Thoracic aorta (tissue), 2 donors: ENCODE results near the gene ISY1. TPM values are rescaled to one million over a fixed set of nuclear protein-coding genes. Genes with fewer than 3 reads are reported as not detected.

ENCODE experiments used
- ATAC-seq: fragments of 150-250 bp; one replicate; pipeline ENCODE4 v1.8.0; 2017; ENCODE audit warnings: low read depth; ENCODE audit not compliant: insufficient number of reproducible peaks, low FRiP score
- DNase-seq: peaks from one replicate; pipeline ENCODE4 v3.0.0-alpha.2; 2020; ENCODE audit warnings: low spot score
- H3K27ac ChIP-seq, 2 donors: fragments of 200-600 bp; sonication (generic); 1 replicate in 1 of 2; 2 replicates in 1 of 2; pipeline ENCODE4 v1.5.1; 2016; ENCODE audit warnings: mild to moderate bottlenecking in 2 of 2, moderate library complexity in 2 of 2
- H3K27me3 ChIP-seq: fragments of 200-600 bp; sonication (generic); replicated peaks from 2 replicates; pipeline ENCODE4 v1.6.0; 2016; ENCODE audit warnings: mild to moderate bottlenecking; ENCODE audit not compliant: insufficient read depth
- H3K36me3 ChIP-seq: fragments of 200-600 bp; sonication (generic); one replicate; pipeline ENCODE4 v1.5.1; 2016
- H3K4me1 ChIP-seq, 2 donors: fragments of 200-600 bp; sonication (generic); 1 replicate in 1 of 2; 2 replicates in 1 of 2; pipeline versions ENCODE4 v1.5.1 to v1.6.0; 2016; ENCODE audit warnings: low read depth in 2 of 2, mild to moderate bottlenecking in 1 of 2; ENCODE audit not compliant: control insufficient read depth in 1 of 2
- H3K4me3 ChIP-seq: fragments of 200-600 bp; sonication (generic); 2 replicates; pipeline ENCODE4 v1.5.1; 2016; ENCODE audit warnings: mild to moderate bottlenecking
- H3K9me3 ChIP-seq: fragments of 200-600 bp; sonication (generic); 2 replicates; pipeline ENCODE4 v1.5.1; 2016
- total RNA-seq, 2 donors: library from RNA; depleted of rRNA; stranded (reverse); fragments of >200 nt; gene quantifications; one replicate each; pipeline versions ENCODE4 v1.1.0 to v1.2.3, GENCODE V29; 2016
- TF ChIP-seq, protein P1 (sequence below): fragments of 200-600 bp; sonication (generic); IDR thresholded peaks from one replicate; pipeline ENCODE4 v1.5.1; 2019; ENCODE audit warnings: antibody characterized with exemption

Gene ISY1
- total RNA-seq, 2 donors from 2014 or later: 7.7 to 16.4 TPM

DNA sequence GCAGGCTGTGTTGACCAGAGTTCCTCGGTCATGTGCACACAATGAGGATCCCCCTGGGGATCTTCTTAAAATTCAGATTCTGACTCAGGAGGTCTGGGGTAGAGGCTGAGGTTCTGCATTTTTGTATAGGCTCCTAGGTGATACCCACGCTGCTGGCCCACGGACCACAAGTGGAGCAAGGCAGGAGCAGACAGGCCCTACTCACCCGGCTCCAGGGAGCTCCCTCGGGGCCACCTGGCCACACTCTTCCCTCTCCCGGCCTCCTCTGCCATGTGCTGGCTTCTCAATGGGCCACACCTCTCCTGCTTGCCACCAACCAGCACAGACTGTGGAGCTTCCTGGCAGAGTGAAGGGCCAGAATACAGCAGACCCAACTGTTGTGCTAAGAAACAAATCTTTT lies 76.4 kb downstream of the ISY1 start:
- no peak for ATAC-seq
- Histone ChIP-seq H3K36me3 (no peaks in the 10 kb centered on the region), H3K9me3 (no peaks in the 10 kb centered on the region), H3K4me3 (no peak overlapping the region), H3K27me3 (no peaks in the 10 kb centered on the region), H3K4me1 (peaks cover 6 to 14% of the 10 kb centered on the region in 2 donors), H3K27ac (no peak overlapping the region)
- TF ChIP-seq, protein P1, sequence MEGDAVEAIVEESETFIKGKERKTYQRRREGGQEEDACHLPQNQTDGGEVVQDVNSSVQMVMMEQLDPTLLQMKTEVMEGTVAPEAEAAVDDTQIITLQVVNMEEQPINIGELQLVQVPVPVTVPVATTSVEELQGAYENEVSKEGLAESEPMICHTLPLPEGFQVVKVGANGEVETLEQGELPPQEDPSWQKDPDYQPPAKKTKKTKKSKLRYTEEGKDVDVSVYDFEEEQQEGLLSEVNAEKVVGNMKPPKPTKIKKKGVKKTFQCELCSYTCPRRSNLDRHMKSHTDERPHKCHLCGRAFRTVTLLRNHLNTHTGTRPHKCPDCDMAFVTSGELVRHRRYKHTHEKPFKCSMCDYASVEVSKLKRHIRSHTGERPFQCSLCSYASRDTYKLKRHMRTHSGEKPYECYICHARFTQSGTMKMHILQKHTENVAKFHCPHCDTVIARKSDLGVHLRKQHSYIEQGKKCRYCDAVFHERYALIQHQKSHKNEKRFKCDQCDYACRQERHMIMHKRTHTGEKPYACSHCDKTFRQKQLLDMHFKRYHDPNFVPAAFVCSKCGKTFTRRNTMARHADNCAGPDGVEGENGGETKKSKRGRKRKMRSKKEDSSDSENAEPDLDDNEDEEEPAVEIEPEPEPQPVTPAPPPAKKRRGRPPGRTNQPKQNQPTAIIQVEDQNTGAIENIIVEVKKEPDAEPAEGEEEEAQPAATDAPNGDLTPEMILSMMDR: no peak
- no peak for DNase-seq

DNA sequence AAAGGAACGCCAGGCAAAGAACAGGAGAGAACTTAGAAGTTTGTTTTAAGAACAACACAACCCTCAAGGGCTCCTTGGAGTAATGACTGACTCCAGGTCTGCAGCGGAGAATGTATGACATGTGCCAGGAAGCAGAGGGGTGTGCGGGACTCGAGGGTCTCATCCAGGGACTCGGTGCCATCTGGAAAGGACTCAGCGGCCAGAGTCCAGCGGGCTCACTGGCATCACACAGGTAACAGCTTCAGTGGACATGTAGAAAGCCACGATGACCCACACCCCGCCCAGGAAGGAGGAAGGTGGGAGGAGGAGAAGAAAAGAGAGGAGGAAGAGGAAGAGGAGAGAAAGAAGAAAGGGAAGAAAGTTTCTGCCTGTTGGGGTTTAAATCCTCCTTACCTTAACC lies 78.8 kb downstream of the ISY1 start:
- no peak for ATAC-seq
- Histone ChIP-seq H3K9me3 (no peaks in the 10 kb centered on the region), H3K27me3 (no peaks in the 10 kb centered on the region), H3K4me1 (peaks cover 3 to 17% of the 10 kb centered on the region in 2 donors), H3K4me3 (no peak overlapping the region), H3K36me3 (no peaks in the 10 kb centered on the region), H3K27ac (no peak overlapping the region)
- no peak for DNase-seq
- TF ChIP-seq, protein P1: no peak

DNA sequence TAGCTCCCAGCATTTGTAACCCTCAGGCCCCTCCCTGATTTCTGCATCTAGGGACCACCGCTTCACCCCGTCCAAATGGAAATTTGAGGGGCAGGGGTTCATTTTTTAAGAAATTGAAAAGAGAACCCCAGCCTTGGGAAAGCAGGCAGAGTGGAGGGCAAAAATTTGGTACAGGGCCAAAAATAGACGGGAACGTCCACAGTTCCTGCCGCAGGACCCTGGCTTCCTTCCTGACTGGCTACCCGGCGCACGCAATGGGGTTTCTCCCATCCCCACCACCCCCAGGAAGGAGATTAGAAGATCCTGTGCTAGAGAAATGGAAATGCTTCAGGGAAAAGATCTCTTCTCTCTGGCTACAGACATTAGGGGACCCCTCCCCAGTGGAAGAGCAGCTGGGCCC lies 79.4 kb downstream of the ISY1 start:
- H3K36me3 ChIP-seq: no peaks in the 10 kb centered on the region
- no peak for DNase-seq
- no peak for ATAC-seq
- no peaks in the 10 kb centered on the region for H3K9me3 ChIP-seq
- H3K27me3 ChIP-seq: no peaks in the 10 kb centered on the region
- H3K27ac ChIP-seq: no peak overlapping the region
- peaks cover 0 to 17% of the 10 kb centered on the region in 2 donors for H3K4me1 ChIP-seq
- H3K4me3 ChIP-seq: no peak overlapping the region
- TF ChIP-seq, protein P1: no peak

DNA sequence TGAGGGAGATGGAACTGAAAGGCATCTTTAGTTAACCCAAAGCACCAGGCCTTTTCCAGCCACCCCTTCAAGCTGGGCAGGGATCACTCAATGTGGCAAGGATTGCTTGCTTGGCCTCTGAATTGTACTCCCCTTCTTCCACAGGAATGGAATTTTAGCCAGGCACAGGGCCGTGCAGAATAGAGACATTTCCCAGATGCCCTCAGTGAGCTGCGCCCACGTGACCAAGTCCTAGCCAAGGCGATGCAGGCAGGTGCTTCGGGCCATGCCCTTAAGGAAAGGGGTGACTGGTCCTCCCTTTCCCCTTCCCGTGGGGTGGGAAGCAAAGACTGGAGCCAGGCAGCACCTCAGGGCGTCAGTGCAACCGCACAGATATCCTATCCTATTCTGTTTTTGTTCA lies 82.4 kb downstream of the ISY1 start:
- Histone ChIP-seq H3K9me3 (no peaks in the 10 kb centered on the region), H3K27ac (no peak overlapping the region), H3K36me3 (no peaks in the 10 kb centered on the region), H3K4me1 (peaks cover 0 to 12% of the 10 kb centered on the region in 2 donors), H3K27me3 (no peaks in the 10 kb centered on the region), H3K4me3 (no peak overlapping the region)
- DNase-seq (no peak), ATAC-seq (no peak)
- TF ChIP-seq, protein P1: no peak

Other genes starting within 250 kb of the ISY1 start
- gene CFAP92, start 167.0 kb downstream of the ISY1 start, total RNA-seq: under 1 TPM in 1 of 2 donors, not detected in 1; 0.68 TPM
- 1 to 10 TPM in 1 of 2 donors, not detected in 1; 1.4 TPM for gene EFCC1, start 159.8 kb downstream of the ISY1 start, total RNA-seq
- not detected for gene GP9, start 100.3 kb downstream of the ISY1 start, total RNA-seq
- gene RAB43, start 39.3 kb downstream of the ISY1 start, total RNA-seq: 10 to 100 TPM; 26.4 to 53.5 TPM
- 100 to 1,000 TPM; 308 to 459 TPM for gene CNBP, start 22.8 kb upstream of the ISY1 start, total RNA-seq
- 100 to 1,000 TPM; 126 to 141 TPM for gene COPG1, start 88.5 kb upstream of the ISY1 start, total RNA-seq
- gene HMCES, start 117.8 kb upstream of the ISY1 start, total RNA-seq: 10 to 100 TPM; 12.0 to 23.9 TPM